ENCODE data around the gene AFAP1L1. TPM values are rescaled to one million over a fixed set of nuclear protein-coding genes. Genes with fewer than 3 reads are reported as not detected.

Gene AFAP1L1
- total and polyA plus RNA-seq, 4 donors: 2.1 to 11.6 (median 4.0) TPM

DNA sequence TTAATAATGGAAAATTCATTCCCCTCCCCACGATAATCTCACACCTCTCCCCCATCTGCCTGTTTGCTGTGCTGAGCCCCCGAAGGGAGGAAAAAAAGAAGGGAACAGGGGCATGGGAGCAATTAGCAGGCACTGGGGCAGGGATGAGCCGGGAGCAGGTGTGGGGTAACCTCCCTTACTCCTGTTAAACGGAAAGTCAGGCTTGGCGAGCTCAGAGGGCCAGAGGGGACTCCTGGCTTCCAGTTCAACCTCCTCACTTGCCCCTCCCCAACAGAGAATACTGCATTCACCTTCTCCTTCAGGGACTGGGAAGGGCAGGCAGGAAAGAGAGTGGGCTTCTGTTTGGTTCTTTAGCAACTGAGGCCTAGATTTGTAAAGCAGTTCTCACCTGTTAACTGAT lies 1.6 kb downstream of the AFAP1L1 start:
- peak overlapping the region in 1 of 2 donors; percentile 41 for H3K27ac ChIP-seq (ENCODE audit: low read depth in 1 of 2, low read length in 2 of 2)
- WGBS: 80% methylated on average over 5 of the region's 5 CpGs
- no peak overlapping the region for H3K4me3 ChIP-seq (ENCODE audit: low read depth in 1 of 3, low read length in 3 of 3)

GRCh38 chr5:149273950-149274349 lies 2.3 kb downstream of the AFAP1L1 start:
- Histone ChIP-seq H3K9ac (ENCODE audit: low read depth in 1 of 2, low read length in 2 of 2) (no peak overlapping the region), H3K9me3 (ENCODE audit: control insufficient read depth in 4 of 4, low read length in 3 of 4) (no peaks in the 10 kb centered on the region), H3K27me3 (ENCODE audit: control insufficient read depth in 4 of 4, insufficient read depth in 4 of 4, low read length in 3 of 4) (no peaks in the 10 kb centered on the region), H3K4me3 (ENCODE audit: low read depth in 1 of 3, low read length in 3 of 3) (no peak overlapping the region), H3K27ac (ENCODE audit: low read depth in 1 of 2, low read length in 2 of 2) (no peak overlapping the region), H3K4me1 (ENCODE audit: control insufficient read depth in 4 of 4, insufficient read depth in 4 of 4, low read length in 3 of 4) (peaks cover 0 to 13% (median 7%) of the 10 kb centered on the region in 4 donors), H3K36me3 (ENCODE audit: control insufficient read depth in 4 of 4, insufficient read depth in 3 of 4, low read depth in 1 of 4, low read length in 3 of 4) (no peaks in the 10 kb centered on the region)
- 76% methylated on average over 3 of the region's 3 CpGs for WGBS
- no peak for DNase-seq (ENCODE audit: low spot score)
- TF ChIP-seq HNF4A (conservative IDR thresholded peaks at IDR 0.05): no peak
- no peak for TF ChIP-seq CTCF (IDR thresholded peaks at IDR 0.05; ENCODE audit: low read depth, low read length, missing input control)
- no peak for TF ChIP-seq JUND (IDR thresholded peaks at IDR 0.05)
- no peak for TF ChIP-seq SP1 (IDR thresholded peaks at IDR 0.05)
- TF ChIP-seq GABPA (IDR thresholded peaks at IDR 0.05 in 1 of 2, conservative IDR thresholded peaks at IDR 0.05 in 1 of 2): no peak
- TF ChIP-seq MAX (IDR thresholded peaks at IDR 0.05): no peak
- no peak for TF ChIP-seq HNF4G (IDR thresholded peaks at IDR 0.05)
- TF ChIP-seq FOXA1 (IDR thresholded peaks at IDR 0.05): no peak
- TF ChIP-seq RAD21 (IDR thresholded peaks at IDR 0.05): no peak
- TF ChIP-seq RXRA (IDR thresholded peaks at IDR 0.05): no peak
- no peak for TF ChIP-seq ZBTB33 (IDR thresholded peaks at IDR 0.05)
- no peak for TF ChIP-seq FOXA2 (IDR thresholded peaks at IDR 0.05)

More for the DNA sequence above, 1.6 kb downstream of the AFAP1L1 start:
- no peak for DNase-seq (ENCODE audit: low spot score)
- H3K9ac ChIP-seq (ENCODE audit: low read depth in 1 of 2, low read length in 2 of 2): peak overlapping the region in 1 of 2 donors; percentile 20
- peaks cover 0 to 3% (median 0%) of the 10 kb centered on the region in 4 donors for H3K9me3 ChIP-seq (ENCODE audit: control insufficient read depth in 4 of 4, low read length in 3 of 4)
- TF ChIP-seq RXRA (IDR thresholded peaks at IDR 0.05) (no peak), EGR1 (IDR thresholded peaks at IDR 0.05; ENCODE audit: low read depth in 2 of 2) (no peak), RAD21 (IDR thresholded peaks at IDR 0.05) (no peak), FOXA2 (IDR thresholded peaks at IDR 0.05) (no peak), CTCF (IDR thresholded peaks at IDR 0.05; ENCODE audit: low read depth, low read length, missing input control) (no peak), JUND (IDR thresholded peaks at IDR 0.05) (no peak), YY1 (IDR thresholded peaks at IDR 0.05) (no peak), NR2F2 (IDR thresholded peaks at IDR 0.05) (no peak), HNF4G (IDR thresholded peaks at IDR 0.05) (no peak)
- TF ChIP-seq, protein P1, sequence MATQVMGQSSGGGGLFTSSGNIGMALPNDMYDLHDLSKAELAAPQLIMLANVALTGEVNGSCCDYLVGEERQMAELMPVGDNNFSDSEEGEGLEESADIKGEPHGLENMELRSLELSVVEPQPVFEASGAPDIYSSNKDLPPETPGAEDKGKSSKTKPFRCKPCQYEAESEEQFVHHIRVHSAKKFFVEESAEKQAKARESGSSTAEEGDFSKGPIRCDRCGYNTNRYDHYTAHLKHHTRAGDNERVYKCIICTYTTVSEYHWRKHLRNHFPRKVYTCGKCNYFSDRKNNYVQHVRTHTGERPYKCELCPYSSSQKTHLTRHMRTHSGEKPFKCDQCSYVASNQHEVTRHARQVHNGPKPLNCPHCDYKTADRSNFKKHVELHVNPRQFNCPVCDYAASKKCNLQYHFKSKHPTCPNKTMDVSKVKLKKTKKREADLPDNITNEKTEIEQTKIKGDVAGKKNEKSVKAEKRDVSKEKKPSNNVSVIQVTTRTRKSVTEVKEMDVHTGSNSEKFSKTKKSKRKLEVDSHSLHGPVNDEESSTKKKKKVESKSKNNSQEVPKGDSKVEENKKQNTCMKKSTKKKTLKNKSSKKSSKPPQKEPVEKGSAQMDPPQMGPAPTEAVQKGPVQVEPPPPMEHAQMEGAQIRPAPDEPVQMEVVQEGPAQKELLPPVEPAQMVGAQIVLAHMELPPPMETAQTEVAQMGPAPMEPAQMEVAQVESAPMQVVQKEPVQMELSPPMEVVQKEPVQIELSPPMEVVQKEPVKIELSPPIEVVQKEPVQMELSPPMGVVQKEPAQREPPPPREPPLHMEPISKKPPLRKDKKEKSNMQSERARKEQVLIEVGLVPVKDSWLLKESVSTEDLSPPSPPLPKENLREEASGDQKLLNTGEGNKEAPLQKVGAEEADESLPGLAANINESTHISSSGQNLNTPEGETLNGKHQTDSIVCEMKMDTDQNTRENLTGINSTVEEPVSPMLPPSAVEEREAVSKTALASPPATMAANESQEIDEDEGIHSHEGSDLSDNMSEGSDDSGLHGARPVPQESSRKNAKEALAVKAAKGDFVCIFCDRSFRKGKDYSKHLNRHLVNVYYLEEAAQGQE (IDR thresholded peaks at IDR 0.05): no peak
- H3K36me3 ChIP-seq (ENCODE audit: control insufficient read depth in 4 of 4, insufficient read depth in 3 of 4, low read depth in 1 of 4, low read length in 3 of 4): no peaks in the 10 kb centered on the region
- H3K4me1 ChIP-seq (ENCODE audit: control insufficient read depth in 4 of 4, insufficient read depth in 4 of 4, low read length in 3 of 4): peaks cover 0 to 13% (median 7%) of the 10 kb centered on the region in 4 donors
- H3K27me3 ChIP-seq (ENCODE audit: control insufficient read depth in 4 of 4, insufficient read depth in 4 of 4, low read length in 3 of 4): no peaks in the 10 kb centered on the region

Data from liver (tissue), 9 donors.